Esophagus squamous epithelium (tissue), 4 donors: ENCODE results near the gene SSH2.

Source experiments
- CTCF ChIP-seq, 6 experiments: fragments of 450-650 bp in 4 of 6; fragments of 200-600 bp in 2 of 6; sonication (generic) in 2 of 6; IDR thresholded peaks; one replicate each; pipeline ENCODE4 v1.5.1; 2016 to 2019; ENCODE audit warnings: antibody characterized with exemption in 6 of 6, mild to moderate bottlenecking in 4 of 6, moderate library complexity in 4 of 6
- POLR2A ChIP-seq, 4 donors: fragments of 450-650 bp; IDR thresholded peaks; one replicate each; pipeline ENCODE4 v1.6.1; 2017; ENCODE audit warnings: antibody characterized with exemption in 4 of 4, mild to moderate bottlenecking in 4 of 4, moderate library complexity in 3 of 4

- TF ChIP-seq CTCF (IDR thresholded peaks at IDR 0.05) (no peak), POLR2A (IDR thresholded peaks at IDR 0.05) (no peak)
Measured at GRCh38 chr17:29711588-29712385, 218.2 kb downstream of the SSH2 start.
